Endothelial cell of umbilical vein (primary cell): ENCODE data around the gene TRIM45. TPM values are rescaled to one million over a fixed set of nuclear protein-coding genes. Genes with fewer than 3 reads are reported as not detected.

Experiments
- BruUV-seq: library from RNA; stranded (reverse); fragments of 400-500 nt; replicated peaks from 2 replicates; lab custom pipeline; 2021; lab: Mats Ljungman, UMichigan
- CTCF ChIA-PET: fragments of 300-600, 350-600 bp; sonication (Branson Sonifier 250); formaldehyde crosslinking; loops from one replicate; lab custom pipeline; 2021; ENCODE audit warnings: antibody characterized with exemption, inconsistent platforms; lab: Charles Lee
- POLR2A ChIA-PET: fragments of 300-600, 350-600 bp; sonication (Branson Sonifier 250); formaldehyde crosslinking; loops from one replicate; lab custom pipeline; 2021; ENCODE audit warnings: antibody characterized with exemption, inconsistent platforms; lab: Charles Lee
- DNase-seq: peaks from one replicate; pipeline ENCODE4 v3.0.0-alpha.2; 2011; ENCODE audit warnings: low read depth, low spot score
- FAIRE-seq: peaks from 2 replicates; lab custom pipeline; 2011; peaks lifted over from hg19 to GRCh38; lab: Jason Lieb, UNC
- H2AFZ ChIP-seq: 2 replicates; pipeline ENCODE4 v1.6.0; 2012; ENCODE audit warnings: low read depth, low read length, control low read depth, inconsistent platforms
- H3K27ac ChIP-seq: 2 replicates; pipeline ENCODE4 v1.5.1; 2011; ENCODE audit warnings: low read depth, mild to moderate bottlenecking, control low read depth, low read length, moderate library complexity; ENCODE audit not compliant: insufficient read depth
- H3K27me3 ChIP-seq, 2 experiments: 2 replicates each; pipeline versions ENCODE4 v1.6.0 to v1.6.1; 2011; ENCODE audit warnings: low read length in 2 of 2, mixed read lengths in 1 of 2; ENCODE audit not compliant: control insufficient read depth in 2 of 2, insufficient read depth in 2 of 2
- H3K36me3 ChIP-seq, 2 experiments: 2 replicates in 1 of 2; 3 replicates in 1 of 2; pipeline ENCODE4 v1.5.1; 2011; ENCODE audit warnings: low read length in 2 of 2, mild to moderate bottlenecking in 1 of 2, moderate library complexity in 1 of 2; ENCODE audit not compliant: control insufficient read depth in 2 of 2, insufficient read depth in 2 of 2; ENCODE audit errors: extremely low read depth in 1 of 2
- H3K4me1 ChIP-seq: 3 replicates; pipeline ENCODE4 v1.5.1; 2011; ENCODE audit warnings: mild to moderate bottlenecking, low read length; ENCODE audit not compliant: control insufficient read depth, insufficient read depth; ENCODE audit errors: extremely low read depth
- H3K4me2 ChIP-seq: 2 replicates; pipeline ENCODE4 v1.6.1; 2011; ENCODE audit warnings: low read length, control low read depth, mixed read lengths; ENCODE audit not compliant: insufficient read depth
- H3K4me3 ChIP-seq, 3 experiments: fragments of 200-600 bp in 1 of 3; sonication (generic), shearing (Covaris generic) in 1 of 3; replicated peaks in 1 of 3; 2 replicates each; pipeline ENCODE4 v1.5.1; 2011 to 2016; ENCODE audit warnings: control low read depth in 3 of 3, low read length in 3 of 3, mild to moderate bottlenecking in 2 of 3, inconsistent platforms in 1 of 3, low read depth in 1 of 3, moderate library complexity in 1 of 3; ENCODE audit not compliant: insufficient read depth in 1 of 3
- H3K79me2 ChIP-seq: 2 replicates; pipeline ENCODE4 v1.6.0; 2012; ENCODE audit warnings: low read length, inconsistent platforms; ENCODE audit not compliant: control insufficient read depth, insufficient read depth
- H3K9ac ChIP-seq: replicated peaks from 2 replicates; pipeline ENCODE3; 2011; ENCODE audit warnings: low read length, control low read depth; ENCODE audit not compliant: insufficient read depth; ENCODE audit errors: extremely low read depth
- H3K9me1 ChIP-seq: replicated peaks from 3 replicates; pipeline ENCODE4 v1.6.0; 2011; ENCODE audit warnings: mild to moderate bottlenecking, low read length; ENCODE audit not compliant: control insufficient read depth, insufficient read depth; ENCODE audit errors: extremely low read depth
- H3K9me3 ChIP-seq: replicated peaks from 2 replicates; pipeline ENCODE4 v1.5.1; 2012; ENCODE audit warnings: low read length, inconsistent platforms; ENCODE audit not compliant: control insufficient read depth, insufficient read depth
- H4K20me1 ChIP-seq: replicated peaks from 2 replicates; pipeline ENCODE3; 2011; ENCODE audit warnings: mild to moderate bottlenecking, low read length; ENCODE audit not compliant: control insufficient read depth, insufficient read depth; ENCODE audit errors: extremely low read depth
- CTCF ChIP-seq, 2 donors: IDR thresholded peaks; 1 replicate in 1 of 2; 2 replicates in 1 of 2; pipeline ENCODE4 v1.5.1; 2011; ENCODE audit warnings: low read length in 2 of 2, mild to moderate bottlenecking in 2 of 2, moderate library complexity in 2 of 2, control low read depth in 1 of 2, inconsistent platforms in 1 of 2, low read depth in 1 of 2; ENCODE audit not compliant: insufficient read depth in 1 of 2; ENCODE audit errors: extremely low read depth in 1 of 2
- EZH2 ChIP-seq: IDR thresholded peaks from 2 replicates; pipeline ENCODE4 v1.6.1; 2012; ENCODE audit warnings: borderline replicate concordance, low read depth, mild to moderate bottlenecking, moderate library complexity, low read length, inconsistent platforms; ENCODE audit not compliant: severe bottlenecking
- FOS ChIP-seq: IDR thresholded peaks from 2 replicates; pipeline ENCODE4 v1.6.1; 2011; ENCODE audit warnings: mild to moderate bottlenecking, low read length, moderate library complexity, borderline replicate concordance; ENCODE audit not compliant: insufficient read depth
- GATA2 ChIP-seq: IDR thresholded peaks from 2 replicates; pipeline ENCODE4 v1.7.0; 2011; ENCODE audit warnings: low read depth, mild to moderate bottlenecking, moderate library complexity, mixed read lengths, low read length; ENCODE audit not compliant: insufficient read length, insufficient read depth
- JUN ChIP-seq: IDR thresholded peaks from 2 replicates; pipeline ENCODE4 v1.6.1; 2011; ENCODE audit warnings: borderline replicate concordance, low read depth; ENCODE audit not compliant: insufficient read length, insufficient read depth
- MAX ChIP-seq: IDR thresholded peaks from 2 replicates; pipeline ENCODE4 v1.6.1; 2011; ENCODE audit not compliant: insufficient read depth, insufficient read length
- MYC ChIP-seq: IDR thresholded peaks from one replicate; pipeline ENCODE4 v1.6.1; 2011; ENCODE audit warnings: mild to moderate bottlenecking, low read depth, low read length
- POLR2A ChIP-seq: IDR thresholded peaks from 2 replicates; pipeline ENCODE4 v1.6.1; 2012; ENCODE audit warnings: low read depth, mild to moderate bottlenecking, control low read depth, low read length
- POLR2AphosphoS5 ChIP-seq: IDR thresholded peaks from 2 replicates; pipeline ENCODE4 v1.6.1; 2012; ENCODE audit warnings: low read depth, mild to moderate bottlenecking, control low read depth, low read length, moderate library complexity; ENCODE audit not compliant: insufficient read depth
- dilution Hi-C: fragments of 300-500 bp; cut with MboI; formaldehyde crosslinking; loops from one replicate; pipeline ENCODE4 v1.15.0; 2019; ENCODE audit warnings: low sequenced_read_pairs; ENCODE audit not compliant: extremely low pct_ligation_motif_present
- intact Hi-C: fragments of 100-400 bp; cut with micrococcal nuclease; formaldehyde crosslinking; loops from one replicate; pipeline ENCODE4 v1.10.0; 2022
- polyA plus RNA-seq, 4 experiments: library from polyadenylated mRNA; depleted of rRNA in 3 of 4; stranded (reverse) in 3 of 4; unstranded in 1 of 4; fragments of >200 nt; gene quantifications; 2 replicates each; pipeline versions ENCODE4 v1.2.1 to v1.2.3, GENCODE V29; 2011 to 2012; ENCODE audit warnings: missing spikeins in 1 of 4
- total RNA-seq: library from RNA; stranded (reverse); gene quantifications from 2 replicates; pipeline ENCODE4 v1.2.3, GENCODE V29; 2021

Gene TRIM45
- total and polyA plus RNA-seq, 2 donors (not counting 3 experiments of a cell fraction or from before 2014, with no cell fraction given): 2.9 to 3.1 TPM

- FAIRE-seq: no peak
- no peak overlapping the region for H3K9ac ChIP-seq
- POLR2A ChIA-PET: interaction anchor here (1.4 kb wide), 1 partner anchor 60 kb away, joined by 5 read pairs; no protein-coding TSS in a partner anchor
Measured at GRCh38 chr1:117068580-117068979, 53.0 kb downstream of the TRIM45 start.

More at GRCh38 chr1:117068580-117068979, 53.0 kb downstream of the TRIM45 start:
- H3K27me3 ChIP-seq: no peaks in the 10 kb centered on the region
- H3K4me2 ChIP-seq: no peak overlapping the region
- dilution Hi-C loops (no loop called here), intact Hi-C loops (loop anchor here (1.0 to 10.0 kb wide), 9 partner anchors 26 to 826 kb away; partner anchors contain the start of genes MAN1A2 and TRIM45)
- peaks cover 7% of the 10 kb centered on the region for H3K79me2 ChIP-seq
- no peaks in the 10 kb centered on the region for H3K36me3 ChIP-seq
- H3K9me3 ChIP-seq: no peaks in the 10 kb centered on the region
- DNase-seq: no peak
- CTCF ChIA-PET: interaction anchor here (1.0 to 9.2 kb wide), 14 partner anchors 9 to 690 kb away, joined by 3 to 490 read pairs (median 16); partner anchors contain the start of gene TRIM45
- no TSS peak for BruUV-seq
- H3K4me1 ChIP-seq: no peaks in the 10 kb centered on the region
- no peak for TF ChIP-seq POLR2A
- no peak for TF ChIP-seq CTCF (IDR thresholded peaks at IDR 0.05; ENCODE audit: extremely low read depth in 1 of 2, insufficient read depth in 1 of 2, low read depth in 1 of 2, low read length in 2 of 2)
- no peak for TF ChIP-seq JUN
- no peak for TF ChIP-seq MYC
- TF ChIP-seq GATA2: no peak
- TF ChIP-seq POLR2AphosphoS5: no peak
- TF ChIP-seq EZH2: no peak
- TF ChIP-seq MAX: no peak
- no peak for TF ChIP-seq FOS
- H3K27ac ChIP-seq: no peak overlapping the region
- no peaks in the 10 kb centered on the region for H3K9me1 ChIP-seq
- H4K20me1 ChIP-seq: no peaks in the 10 kb centered on the region
- no peak overlapping the region for H2AFZ ChIP-seq
- H3K4me3 ChIP-seq: no peak overlapping the region
